DND-41 (cell line): Measurements from ENCODE around the gene ERP27.

ENCODE experiments used
- CTCF ChIP-seq: IDR thresholded peaks from 2 replicates; pipeline ENCODE4 v1.5.1; 2012; ENCODE audit warnings: borderline replicate concordance, low read length, moderate library complexity, mild to moderate bottlenecking; ENCODE audit not compliant: poor library complexity, severe bottlenecking; ENCODE audit errors: extremely low read depth
- EZH2 ChIP-seq: IDR thresholded peaks from 3 replicates; pipeline ENCODE4 v1.6.1; 2012; ENCODE audit warnings: borderline replicate concordance, low read depth, mild to moderate bottlenecking, moderate library complexity, low read length, inconsistent platforms; ENCODE audit not compliant: severe bottlenecking

GRCh38 chr12:14961466-14962152 is 23.3 kb upstream of the ERP27 start, which contains the start of gene ARHGDIB:
- no peak for TF ChIP-seq CTCF
- TF ChIP-seq EZH2, result no peak
